C4-2B (cell line): ENCODE measurements around the gene CCSER1.
"Not testable (repeated sequence)": the region's sequence is repeated elsewhere in the genome, so short reads cannot be mapped to it uniquely, and the experiment has no call there.

Experiments used
- H3K27ac ChIP-seq: fragments of 450-650 bp; 2 replicates; pipeline ENCODE4 v1.5.1; 2017
- CTCF ChIP-seq: fragments of 450-650 bp; conservative IDR thresholded peaks from 2 replicates; pipeline ENCODE4 v1.5.1; 2017; ENCODE audit warnings: mild to moderate bottlenecking
- ZFX ChIP-seq: fragments of 450-650 bp; IDR thresholded peaks from 2 replicates; pipeline ENCODE4 v1.6.1; 2017

CCSER1 gene

GRCh38 chr4:90456891-90457290 is 329.7 kb downstream of the CCSER1 start:
- no peak overlapping the region for H3K27ac ChIP-seq
- no peak for TF ChIP-seq CTCF

- TF ChIP-seq CTCF, result no peak
- no peak for TF ChIP-seq ZFX
Measured at GRCh38 chr4:90457817-90458216, 330.6 kb downstream of the CCSER1 start.

GRCh38 chr4:90458576-90458975 is 331.4 kb downstream of the CCSER1 start:
- no peak overlapping the region for H3K27ac ChIP-seq
- no peak for TF ChIP-seq CTCF
- TF ChIP-seq ZFX, result no peak

More at GRCh38 chr4:90457817-90458216, 330.6 kb downstream of the CCSER1 start:
- no peak overlapping the region for H3K27ac ChIP-seq

- TF ChIP-seq ZFX (no peak), CTCF (no peak)
Measured at GRCh38 chr4:90474484-90474883, 347.3 kb downstream of the CCSER1 start.

GRCh38 chr4:90476019-90476418 is 348.8 kb downstream of the CCSER1 start:
- TF ChIP-seq ZFX (no peak), CTCF (no peak)
- no peak overlapping the region for H3K27ac ChIP-seq

More at GRCh38 chr4:90474484-90474883, 347.3 kb downstream of the CCSER1 start:
- H3K27ac ChIP-seq, result no peak overlapping the region

- TF ChIP-seq CTCF, result no peak
- TF ChIP-seq ZFX, result no peak
Measured at GRCh38 chr4:90476586-90476985, 349.4 kb downstream of the CCSER1 start.

GRCh38 chr4:90484894-90485293 is 357.7 kb downstream of the CCSER1 start:
- not testable (repeated sequence) for H3K27ac ChIP-seq

More at GRCh38 chr4:90476586-90476985, 349.4 kb downstream of the CCSER1 start:
- no peak overlapping the region for H3K27ac ChIP-seq

GRCh38 chr4:90486346-90486745 is 359.2 kb downstream of the CCSER1 start:
- no peak overlapping the region for H3K27ac ChIP-seq
- TF ChIP-seq ZFX (no peak), CTCF (no peak)
